IMR-90 (cell line): ENCODE data around the gene PIRT. TPM values are rescaled to one million over a fixed set of nuclear protein-coding genes. Genes with fewer than 3 reads are reported as not detected.
"Not testable (repeated sequence)": the region's sequence is repeated elsewhere in the genome, so short reads cannot be mapped to it uniquely, and the experiment has no call there.

Source experiments
- ATAC-seq: fragments of 200-7000 bp; cut with Tn5 transposase; 2 replicates; pipeline ENCODE4 v1.9.1; 2020; ENCODE audit warnings: low read depth, mild to moderate bottlenecking, moderate library complexity
- BruUV-seq: library from RNA; stranded (reverse); fragments of 400-500 nt; replicated peaks from 2 replicates; lab custom pipeline; 2021; lab: Mats Ljungman, UMichigan
- CTCF ChIA-PET: fragments of 300-600 bp; formaldehyde crosslinking; extraction: SDS; loops from one replicate; lab custom pipeline; 2021; ENCODE audit warnings: antibody characterized with exemption; lab: Yijun Ruan, JAX
- POLR2A ChIA-PET: fragments of 300-600 bp; sonication (Branson Sonifier 250); formaldehyde crosslinking; loops from one replicate; lab custom pipeline; 2022; ENCODE audit warnings: antibody characterized with exemption; ENCODE audit not compliant: unreplicated experiment; lab: Charles Lee
- DNase-seq: peaks from one replicate; pipeline ENCODE4 v3.0.0; 2013
- H2AFZ ChIP-seq: replicated peaks from 2 replicates; pipeline ENCODE3; 2013; ENCODE audit warnings: low read length, mild to moderate bottlenecking; ENCODE audit not compliant: poor library complexity
- H2AK5ac ChIP-seq: 2 replicates; pipeline ENCODE4 v1.6.1; 2013; ENCODE audit warnings: low read depth, low read length, inconsistent platforms
- H2AK9ac ChIP-seq: replicated peaks from 2 replicates; pipeline ENCODE3; 2013; ENCODE audit warnings: mild to moderate bottlenecking, low read depth, low read length, moderate library complexity; ENCODE audit not compliant: poor library complexity
- H2BK120ac ChIP-seq: 2 replicates; pipeline ENCODE4 v1.6.1; 2013; ENCODE audit warnings: low read depth, low read length, inconsistent platforms
- H2BK15ac ChIP-seq: 3 replicates; pipeline ENCODE4 v1.6.1; 2013; ENCODE audit warnings: low read depth, low read length, inconsistent platforms
- H2BK20ac ChIP-seq: 2 replicates; pipeline ENCODE4 v1.6.1; 2013; ENCODE audit warnings: low read depth, mild to moderate bottlenecking, inconsistent platforms, low read length, moderate library complexity
- H2BK5ac ChIP-seq: 2 replicates; pipeline ENCODE4 v1.6.1; 2013; ENCODE audit warnings: mild to moderate bottlenecking, low read depth, low read length, inconsistent platforms; ENCODE audit not compliant: poor library complexity, severe bottlenecking
- H3K14ac ChIP-seq: replicated peaks from 2 replicates; pipeline ENCODE4 v1.6.1; 2013; ENCODE audit warnings: low read depth, low read length, inconsistent platforms
- H3K18ac ChIP-seq: 2 replicates; pipeline ENCODE4 v1.6.1; 2013; ENCODE audit warnings: low read depth, low read length, control low read depth
- H3K23ac ChIP-seq: 2 replicates; pipeline ENCODE4 v1.6.1; 2013; ENCODE audit warnings: low read depth, low read length, inconsistent platforms
- H3K27ac ChIP-seq: 2 replicates; pipeline ENCODE4 v1.5.1; 2013; ENCODE audit warnings: mild to moderate bottlenecking, control low read depth, low read length; ENCODE audit not compliant: insufficient read depth
- H3K27me3 ChIP-seq: 2 replicates; pipeline ENCODE4 v1.6.1; 2013; ENCODE audit warnings: low read length; ENCODE audit not compliant: control insufficient read depth, insufficient read depth
- H3K36me3 ChIP-seq: 2 replicates; pipeline ENCODE4 v1.6.1; 2013; ENCODE audit warnings: low read length, mixed read lengths; ENCODE audit not compliant: control insufficient read depth, insufficient read depth
- H3K4ac ChIP-seq: 2 replicates; pipeline ENCODE4 v1.6.1; 2013; ENCODE audit warnings: low read depth, low read length, inconsistent platforms
- H3K4me1 ChIP-seq: 2 replicates; pipeline ENCODE4 v1.6.1; 2013; ENCODE audit warnings: low read length, mixed read lengths; ENCODE audit not compliant: control insufficient read depth, insufficient read depth
- H3K4me2 ChIP-seq: 2 replicates; pipeline ENCODE4 v1.6.1; 2013; ENCODE audit warnings: low read depth, mild to moderate bottlenecking, control low read depth, low read length, moderate library complexity
- H3K4me3 ChIP-seq: 2 replicates; pipeline ENCODE4 v1.5.1; 2013; ENCODE audit warnings: low read depth, mild to moderate bottlenecking, control low read depth, low read length, moderate library complexity; ENCODE audit not compliant: insufficient read depth
- H3K56ac ChIP-seq: 2 replicates; pipeline ENCODE4 v1.6.1; 2013; ENCODE audit warnings: low read length, inconsistent platforms; ENCODE audit not compliant: insufficient read depth; ENCODE audit errors: extremely low read depth
- H3K79me1 ChIP-seq, 2 experiments: 2 replicates each; pipeline ENCODE4 v1.6.1; 2013; ENCODE audit warnings: low read length in 2 of 2, inconsistent platforms in 1 of 2, low read depth in 1 of 2
- H3K9ac ChIP-seq: 2 replicates; pipeline ENCODE4 v1.6.1; 2013; ENCODE audit warnings: low read depth, low read length, control low read depth
- H3K9me1 ChIP-seq: 2 replicates; pipeline ENCODE4 v1.6.1; 2013; ENCODE audit warnings: low read length, inconsistent platforms; ENCODE audit not compliant: insufficient read depth
- H3K9me3 ChIP-seq: 2 replicates; pipeline ENCODE4 v1.6.1; 2013; ENCODE audit warnings: low read length; ENCODE audit not compliant: control insufficient read depth, insufficient read depth
- H4K20me1 ChIP-seq: 2 replicates; pipeline ENCODE4 v1.6.1; 2013; ENCODE audit warnings: low read length, inconsistent platforms; ENCODE audit not compliant: insufficient read depth
- H4K5ac ChIP-seq: 2 replicates; pipeline ENCODE4 v1.6.1; 2013; ENCODE audit warnings: mild to moderate bottlenecking, low read depth, low read length, control low read depth
- H4K8ac ChIP-seq, 2 experiments: 2 replicates each; pipeline ENCODE4 v1.6.1; 2013; ENCODE audit warnings: low read depth in 2 of 2, low read length in 2 of 2, control low read depth in 1 of 2, inconsistent platforms in 1 of 2
- H4K91ac ChIP-seq: 2 replicates; pipeline ENCODE4 v1.6.1; 2013; ENCODE audit warnings: low read depth, low read length, inconsistent platforms; ENCODE audit not compliant: insufficient read depth
- WGBS, 2 experiments: methylation state at CpG; one replicate each; pipeline versions ENCODE4 v1.1.5 to v1.1.7; 2013; ENCODE audit warnings: missing lambda C conversion rate in 2 of 2; ENCODE audit not compliant: insufficient read length in 1 of 2; ENCODE audit errors: extremely low coverage in 2 of 2; 5-methylcytosine and 5-hydroxymethylcytosine counted together
- dilution Hi-C: fragments of 300-500 bp; cut with HindIII; formaldehyde crosslinking; loops from one replicate; pipeline ENCODE4 v1.14.3; 2018; ENCODE audit warnings: low sequenced_read_pairs; ENCODE audit not compliant: unreplicated experiment
- in situ Hi-C: fragments of 300-500 bp; cut with MboI; formaldehyde crosslinking; loops from 3 replicates; pipeline ENCODE4 v1.14.3; 2019; ENCODE audit warnings: low sequenced_read_pairs, inconsistent platforms, mixed read lengths
- intact Hi-C: fragments of 100-400 bp; cut with micrococcal nuclease; formaldehyde crosslinking; loops from 2 replicates; pipeline ENCODE4 v1.10.0; 2022
- polyA plus RNA-seq, 3 experiments: library from polyadenylated mRNA; depleted of rRNA; stranded (reverse); fragments of >200 nt; gene quantifications; 2 replicates each; pipeline ENCODE4 v1.2.3, GENCODE V29; 2012; ENCODE audit warnings: low replicate concordance in 1 of 3
- total RNA-seq: library from RNA; depleted of rRNA; stranded (reverse); fragments of >200 nt; gene quantifications from 2 replicates; pipeline ENCODE4 v1.2.3, GENCODE V29; 2012

PIRT gene
- total and polyA plus RNA-seq, 2 of the 4 experiments (the other 2 are of a cell fraction), result not detected

GRCh38 chr17:10868744-10869143 lies 30.9 kb upstream of the PIRT start:
- H2BK120ac ChIP-seq, H3K14ac ChIP-seq, H3K9me3 ChIP-seq, in situ Hi-C loops, H3K9me1 ChIP-seq, POLR2A ChIA-PET, intact Hi-C loops, H4K8ac ChIP-seq, BruUV-seq, dilution Hi-C loops, H3K27ac ChIP-seq, H3K36me3 ChIP-seq, H3K4me1 ChIP-seq, DNase-seq, H3K56ac ChIP-seq, H3K79me1 ChIP-seq, H2AK9ac ChIP-seq, H3K9ac ChIP-seq, H2BK20ac ChIP-seq, H3K4me3 ChIP-seq, H2AK5ac ChIP-seq, H4K5ac ChIP-seq, H4K20me1 ChIP-seq, H3K18ac ChIP-seq, H3K23ac ChIP-seq, H2BK5ac ChIP-seq, ATAC-seq, H2BK15ac ChIP-seq, H3K4me2 ChIP-seq, H3K27me3 ChIP-seq, H4K91ac ChIP-seq, H2AFZ ChIP-seq, H3K4ac ChIP-seq: not testable (repeated sequence)
- WGBS, 2 experiments, result no CpG with 5 or more reads among the region's 2 CpGs
- CTCF ChIA-PET, result interaction anchor here (0.6 kb wide), 1 partner anchor 751 kb away, joined by 7 read pairs; no protein-coding TSS in a partner anchor
